Frontal cortex (tissue), 4 donors: Measurements from ENCODE around the gene H2BW1. TPM values are rescaled to one million over a fixed set of nuclear protein-coding genes. Genes with fewer than 3 reads are reported as not detected.
"Not testable (repeated sequence)": the region's sequence is repeated elsewhere in the genome, so short reads cannot be mapped to it uniquely, and the experiment has no call there.

Experiments
- DNase-seq, 2 donors: peaks; one replicate each; pipeline ENCODE4 v3.0.0; 2012; ENCODE audit warnings: low spot score in 2 of 2
- FAIRE-seq: peaks from 2 replicates; lab custom pipeline; 2012; peaks lifted over from hg19 to GRCh38; lab: Jason Lieb, UNC
- total RNA-seq: library from RNA; depleted of rRNA; stranded (reverse); fragments of >200 nt; gene quantifications from one replicate; pipeline ENCODE4 v1.2.3, GENCODE V29; 2014
- donor health status: control.
- donor health status: control.
- donor health status: control.

H2BW1 gene, protein sequence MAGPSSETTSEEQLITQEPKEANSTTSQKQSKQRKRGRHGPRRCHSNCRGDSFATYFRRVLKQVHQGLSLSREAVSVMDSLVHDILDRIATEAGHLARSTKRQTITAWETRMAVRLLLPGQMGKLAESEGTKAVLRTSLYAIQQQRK
- total RNA-seq = not detected

DNA sequence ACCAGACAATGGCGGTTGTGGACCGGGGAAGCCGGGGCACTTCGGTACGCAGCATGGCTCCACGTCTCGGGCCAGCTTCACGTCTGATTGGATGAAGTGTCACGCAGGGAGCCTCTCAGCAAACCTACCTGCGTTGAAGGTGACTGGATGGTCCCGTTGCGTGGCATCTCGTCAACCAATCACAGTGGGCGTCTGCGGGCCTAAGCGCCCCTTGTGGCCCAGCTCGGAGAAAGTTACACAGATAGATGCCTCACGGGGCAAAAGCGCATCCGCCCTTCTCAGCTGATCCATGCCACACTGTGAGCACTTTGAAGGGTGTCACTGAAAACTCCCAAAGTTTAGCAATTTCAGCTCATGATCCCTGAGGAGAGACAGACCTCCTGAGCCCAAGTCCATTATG is at the start of gene H2BW1:
H2BW1 (minus strand) TSS at position 103 of the 400 bp plus-strand sequence. CDS start 132 bp downstream, outside the sequence.
- no peak for DNase-seq
- FAIRE-seq = no peak

DNA sequence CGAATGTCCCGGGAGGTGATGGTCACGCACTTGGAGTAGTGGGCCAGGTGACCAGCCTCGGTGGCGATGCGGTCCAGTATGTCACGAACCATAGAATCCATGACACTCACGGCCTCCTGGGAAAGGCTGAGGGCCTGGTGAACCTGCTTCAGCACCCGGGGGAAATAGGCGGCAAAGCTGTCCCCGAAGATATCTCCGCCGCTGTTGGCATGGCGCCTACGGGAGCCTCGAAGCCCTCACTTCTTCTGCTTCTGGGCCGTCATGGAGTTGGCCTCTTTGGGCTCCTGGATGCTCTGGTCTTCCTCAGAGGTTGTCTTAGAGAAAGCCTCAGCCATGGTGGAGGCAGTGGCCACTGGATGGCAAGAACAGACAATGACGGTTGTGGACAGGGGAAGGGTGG is 49.1 kb upstream of the H2BW1 start:
- FAIRE-seq, DNase-seq: not testable (repeated sequence)

DNA sequence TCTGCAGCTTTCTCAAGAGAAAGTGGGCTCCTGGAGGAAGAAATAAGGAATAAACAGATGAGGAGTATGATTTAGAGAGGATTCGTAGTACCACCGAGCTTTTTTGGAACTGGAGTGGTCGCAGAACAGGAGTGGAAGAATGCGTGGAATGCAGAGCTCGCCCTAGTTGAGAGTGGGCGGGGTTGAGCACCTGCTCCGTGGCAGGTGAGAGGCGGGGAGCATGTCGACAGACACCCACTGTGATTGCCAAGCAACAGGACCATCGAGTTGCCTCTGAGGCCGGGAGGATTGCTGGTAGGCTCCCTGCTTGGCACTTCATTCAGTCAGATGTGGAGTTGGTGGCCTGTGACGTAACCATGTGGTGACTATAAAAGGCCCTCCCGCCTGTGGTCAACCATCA is 41.4 kb upstream of the H2BW1 start:
- not testable (repeated sequence) for FAIRE-seq, DNase-seq

DNA sequence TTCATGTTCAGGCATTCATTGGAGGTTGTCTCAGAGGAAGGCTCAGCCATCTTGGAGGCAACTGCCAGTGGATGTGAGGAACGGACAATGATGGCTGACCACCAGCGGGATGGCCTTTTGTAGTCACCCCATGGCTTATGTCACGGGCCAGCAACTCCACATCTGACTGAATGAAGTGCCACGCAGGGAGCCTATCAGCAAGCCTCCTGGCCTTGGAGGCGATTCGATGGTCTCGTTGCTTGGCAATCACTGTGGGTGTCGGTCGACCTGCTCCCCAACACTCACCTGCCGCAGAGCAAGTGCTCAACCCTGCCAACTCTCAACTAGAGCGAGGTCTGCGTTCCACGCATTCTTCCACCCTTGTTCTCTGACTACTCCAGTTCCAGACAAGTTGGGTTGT is 33.7 kb upstream of the H2BW1 start:
- no peak for DNase-seq
- no peak for FAIRE-seq

DNA sequence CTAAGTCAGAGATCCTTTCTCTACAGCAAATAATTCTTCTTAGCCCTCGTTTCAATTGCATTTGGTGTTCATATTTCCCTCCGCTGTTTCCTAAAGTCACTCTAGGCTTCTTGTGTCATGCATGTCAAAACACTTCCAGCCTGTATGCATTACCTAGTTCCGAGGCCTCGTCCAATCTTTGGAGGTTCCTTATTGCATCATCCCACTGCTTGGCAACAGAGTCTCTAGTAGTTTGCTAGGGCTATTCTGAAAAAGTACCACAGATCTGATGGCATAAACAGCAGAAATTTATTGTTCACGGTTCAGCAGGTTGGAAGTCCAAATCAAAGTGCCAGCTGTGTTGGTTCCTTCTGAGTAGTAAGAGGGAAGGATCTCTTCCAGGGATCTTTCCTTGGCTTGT is 32.1 kb upstream of the H2BW1 start:
- FAIRE-seq = no peak
- DNase-seq = no peak

DNA sequence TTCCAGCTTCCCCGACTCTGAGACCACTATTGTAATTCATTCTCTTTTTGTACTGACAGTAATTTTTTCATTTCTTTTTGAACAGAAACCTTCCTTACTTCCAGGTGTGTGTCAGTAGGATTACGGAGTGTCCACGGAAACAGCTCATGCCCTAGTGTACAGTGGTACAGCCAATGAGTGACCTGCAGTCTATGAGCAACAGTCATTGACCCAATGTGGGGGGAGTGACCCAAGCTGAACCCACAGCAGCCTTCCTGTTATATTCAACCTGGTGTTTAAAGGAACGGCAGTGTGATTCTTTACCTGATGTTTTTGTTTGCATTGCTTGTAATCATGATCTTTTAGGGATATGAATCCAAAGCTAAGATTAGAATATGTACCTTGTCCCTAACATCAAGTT is 27.5 kb upstream of the H2BW1 start:
- no peak for FAIRE-seq
- DNase-seq = no peak

DNA sequence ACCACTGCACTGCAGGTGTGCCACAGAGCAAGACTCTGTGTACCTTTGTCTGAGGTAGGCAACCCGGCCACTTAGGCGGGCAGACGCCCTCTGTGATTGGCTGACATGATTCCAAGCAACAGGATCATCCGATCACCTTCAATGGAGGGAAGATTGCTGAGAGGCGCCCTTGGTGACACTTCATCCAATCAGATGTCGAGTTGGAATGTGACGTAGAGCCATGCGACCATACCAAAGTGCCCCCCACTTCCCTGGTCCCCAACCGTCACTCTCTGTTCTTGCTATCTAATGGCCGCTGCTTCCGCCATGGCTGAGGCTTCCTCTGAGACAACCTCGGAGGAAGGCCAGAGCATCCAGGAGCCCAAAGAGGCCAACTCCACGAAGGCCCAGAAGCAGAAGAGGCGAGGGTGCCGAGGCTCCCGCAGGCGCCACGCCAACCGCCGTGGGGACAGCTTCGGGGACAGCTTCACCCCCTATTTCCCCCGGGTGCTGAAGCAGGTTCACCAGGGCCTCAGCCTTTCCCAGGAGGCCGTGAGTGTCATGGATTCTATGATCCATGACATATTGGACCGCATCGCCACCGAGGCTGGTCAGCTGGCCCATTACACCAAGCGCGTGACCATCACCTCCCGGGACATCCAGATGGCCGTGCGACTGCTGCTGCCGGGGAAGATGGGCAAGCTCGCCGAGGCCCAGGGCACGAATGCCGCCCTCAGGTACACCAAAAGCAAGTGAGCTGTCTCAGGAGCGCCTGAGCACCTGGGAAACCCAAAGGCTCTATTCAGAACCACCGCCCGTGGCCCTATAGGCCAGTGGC is 26.4 kb upstream of the H2BW1 start, which contains the start of gene H2BW2:
H2BW2 (plus strand) TSS at position 268 of the 817 bp plus-strand sequence; CDS start at position 307, 39 bp downstream.
- FAIRE-seq (no peak), DNase-seq (no peak)

DNA sequence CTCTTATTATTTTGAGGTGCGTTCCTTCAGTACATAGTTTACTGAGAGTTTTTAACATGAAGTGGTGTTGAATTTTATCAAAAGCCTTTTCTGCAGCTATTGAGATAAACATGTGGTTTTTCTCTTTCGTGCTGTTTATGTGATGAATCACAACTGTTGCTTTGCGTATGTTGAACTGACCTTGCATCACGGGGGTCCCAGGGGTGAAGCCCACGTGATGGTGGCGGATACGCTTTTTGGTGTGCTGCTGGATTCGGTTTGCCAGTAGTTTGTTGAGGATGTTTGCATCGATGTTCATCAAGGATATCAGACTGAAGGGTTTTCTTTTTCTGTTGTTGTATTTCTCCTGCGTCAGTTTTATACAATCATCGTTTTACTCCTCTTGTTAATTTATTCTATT is 4.6 kb upstream of the H2BW1 start:
- no peak for DNase-seq
- FAIRE-seq = no peak

DNA sequence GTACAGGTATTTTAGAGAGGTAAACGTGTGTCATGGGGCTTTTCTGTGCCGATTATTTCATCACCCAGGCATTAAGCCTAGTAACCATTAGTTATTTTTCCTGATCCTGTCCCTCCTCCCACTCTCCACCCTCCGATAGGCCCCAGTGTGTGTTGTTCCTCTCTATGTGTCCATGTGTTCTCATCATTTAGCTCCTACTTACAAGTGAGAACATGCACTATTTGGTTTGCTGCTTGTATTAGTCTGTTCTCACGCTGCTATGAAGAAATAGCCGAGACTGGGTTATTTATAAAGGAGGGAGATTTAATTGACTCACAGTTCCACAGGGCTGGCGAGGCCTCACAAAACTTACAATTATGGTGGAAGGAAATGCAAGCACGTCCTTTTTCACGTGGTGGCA is 2.1 kb upstream of the H2BW1 start:
- FAIRE-seq, DNase-seq: not testable (repeated sequence)

DNA sequence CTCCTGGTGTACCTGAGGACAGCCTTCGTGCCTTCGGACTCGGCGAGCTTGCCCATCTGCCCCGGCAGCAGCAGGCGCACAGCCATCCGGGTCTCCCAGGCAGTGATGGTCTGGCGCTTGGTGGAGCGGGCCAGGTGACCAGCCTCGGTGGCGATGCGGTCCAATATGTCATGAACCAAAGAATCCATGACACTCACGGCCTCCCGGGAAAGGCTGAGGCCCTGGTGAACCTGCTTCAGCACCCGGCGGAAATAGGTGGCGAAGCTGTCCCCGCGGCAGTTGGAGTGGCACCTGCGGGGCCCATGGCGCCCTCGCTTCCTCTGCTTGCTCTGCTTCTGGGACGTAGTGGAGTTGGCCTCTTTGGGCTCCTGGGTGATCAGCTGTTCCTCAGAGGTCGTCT is 350 bp downstream of the H2BW1 start:
- no peak for FAIRE-seq
- no peak for DNase-seq

DNA sequence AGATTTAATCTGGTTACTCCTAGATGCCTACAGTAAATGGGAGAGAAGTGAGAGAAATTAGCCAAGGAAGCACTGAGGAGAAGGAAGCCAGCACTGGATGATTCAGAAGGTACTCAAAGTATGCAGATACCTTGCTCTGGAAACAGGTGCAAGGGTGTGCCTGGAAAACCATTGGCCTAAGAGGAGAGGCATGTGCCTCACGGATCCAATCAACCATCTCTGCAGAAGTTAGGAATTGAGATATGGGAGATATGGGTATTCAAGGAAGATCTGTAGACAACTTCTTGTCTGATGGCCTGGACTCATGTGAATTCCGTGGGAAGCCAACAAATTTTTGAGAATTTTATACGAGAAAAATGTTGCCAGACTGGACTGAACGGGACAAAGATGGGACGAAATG is 4.7 kb downstream of the H2BW1 start:
- FAIRE-seq (no peak), DNase-seq (no peak)

DNA sequence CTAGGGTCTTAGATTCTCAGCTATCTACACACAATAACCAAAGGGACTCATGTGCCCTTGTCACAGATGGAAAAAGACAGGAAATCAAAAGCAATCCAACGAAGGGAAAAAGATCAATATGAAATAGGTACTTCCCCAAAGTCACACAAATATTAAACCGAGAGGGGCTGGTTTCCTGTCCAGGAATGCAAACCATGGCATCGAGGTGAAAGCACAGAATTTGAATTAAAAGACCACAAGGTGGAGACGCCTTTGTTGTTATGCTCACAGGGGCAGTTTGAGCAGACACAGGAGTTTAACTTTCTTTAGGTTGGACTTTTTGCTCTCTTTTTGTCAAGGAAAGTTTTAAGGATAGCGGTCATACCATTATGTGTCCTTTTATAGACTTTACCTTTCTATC is 14.3 kb downstream of the H2BW1 start:
- FAIRE-seq (no peak), DNase-seq (no peak)

DNA sequence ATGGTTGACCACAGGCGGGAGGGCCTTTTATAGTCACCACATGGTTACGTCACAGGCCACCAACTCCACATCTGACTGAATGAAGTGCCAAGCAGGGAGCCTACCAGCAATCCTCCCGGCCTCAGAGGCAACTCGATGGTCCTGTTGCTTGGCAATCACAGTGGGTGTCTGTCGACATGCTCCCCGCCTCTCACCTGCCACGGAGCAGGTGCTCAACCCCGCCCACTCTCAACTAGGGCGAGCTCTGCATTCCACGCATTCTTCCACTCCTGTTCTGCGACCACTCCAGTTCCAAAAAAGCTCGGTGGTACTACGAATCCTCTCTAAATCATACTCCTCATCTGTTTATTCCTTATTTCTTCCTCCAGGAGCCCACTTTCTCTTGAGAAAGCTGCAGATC is 30.0 kb downstream of the H2BW1 start:
- FAIRE-seq, DNase-seq: not testable (repeated sequence)

DNA sequence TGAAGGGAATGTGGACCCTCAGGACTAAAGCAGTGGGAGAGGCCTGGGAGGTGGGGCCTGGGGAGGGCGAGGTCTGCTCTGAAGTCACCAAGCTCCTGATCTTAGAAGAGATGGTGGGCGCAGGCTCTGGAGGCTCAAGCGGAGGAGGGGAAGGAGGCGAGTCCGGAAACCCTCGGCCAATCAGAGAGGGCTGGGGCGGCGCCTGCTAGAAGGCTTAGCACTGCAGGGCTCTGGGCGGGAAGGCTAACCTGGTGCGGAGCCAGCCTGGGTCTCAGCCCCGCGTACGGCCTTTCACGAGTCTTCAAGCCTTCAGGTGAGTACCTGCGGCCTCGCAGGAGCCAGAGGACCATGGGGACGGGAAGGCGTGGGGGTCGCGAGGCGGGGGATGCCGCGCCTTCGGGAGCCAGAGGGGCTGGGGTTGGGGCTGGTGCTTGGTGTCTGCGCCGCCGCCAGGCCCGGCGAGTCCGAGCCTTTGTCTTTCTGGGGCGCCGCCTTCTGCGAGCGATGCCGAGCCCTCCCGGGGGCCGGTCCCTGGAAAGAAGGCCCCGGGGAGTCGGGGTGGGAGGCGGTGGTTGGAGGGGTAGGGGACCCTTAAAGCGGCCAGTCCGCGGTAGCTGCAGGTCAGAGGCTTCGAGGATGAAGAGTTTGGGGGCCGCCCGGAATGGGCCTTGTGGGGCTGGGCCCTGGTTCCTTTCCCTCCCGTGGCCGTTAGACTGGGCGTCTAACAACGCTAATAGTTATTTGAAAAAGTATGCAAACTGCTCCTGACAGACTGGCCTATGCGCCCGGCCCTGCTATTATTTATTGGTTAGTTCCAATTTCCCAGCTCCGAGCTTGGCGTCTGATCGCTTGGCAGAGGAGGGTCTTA is 50.9 kb downstream of the H2BW1 start, which contains the start of gene TMSB15B:
TMSB15B (plus strand) TSS at position 217 of the 868 bp plus-strand sequence.
- FAIRE-seq, DNase-seq: not testable (repeated sequence)

Other genes with a start within 250 kb of the H2BW1 start
- 11.8 TPM for gene PLP1, start 236.9 kb downstream of the H2BW1 start, total RNA-seq
- gene RAB9B, start 181.5 kb downstream of the H2BW1 start, total RNA-seq = 48.9 TPM
- gene TMSB15B, start 51.1 kb downstream of the H2BW1 start, total RNA-seq = 22.4 TPM
- not detected for gene H2BW2, start 26.2 kb upstream of the H2BW1 start, total RNA-seq
- 43.2 TPM for gene TMSB15C, start 62.5 kb upstream of the H2BW1 start, total RNA-seq
- gene ZCCHC18, start 98.8 kb upstream of the H2BW1 start, total RNA-seq = 10.2 TPM
- gene SLC25A53, start 143.3 kb upstream of the H2BW1 start, total RNA-seq = 10.2 TPM
- 80.3 TPM for gene FAM199X, start 152.7 kb upstream of the H2BW1 start, total RNA-seq
- not detected for gene ESX1, start 241.2 kb upstream of the H2BW1 start, total RNA-seq